Gastrocnemius medialis (tissue), 4 donors: ENCODE data around the gene IMPG2.

Experiments used
- CTCF ChIP-seq, 5 experiments: fragments of 450-650 bp in 3 of 5; fragments of 200-600 bp in 2 of 5; sonication (generic) in 2 of 5; IDR thresholded peaks in 4 of 5; conservative IDR thresholded peaks in 1 of 5; 1 replicate in 4 of 5; 2 replicates in 1 of 5; pipeline ENCODE4 v1.5.1; 2016 to 2019; ENCODE audit warnings: antibody characterized with exemption in 5 of 5, mild to moderate bottlenecking in 3 of 5, moderate library complexity in 3 of 5
- POLR2A ChIP-seq, 2 donors: fragments of 450-650 bp; IDR thresholded peaks; one replicate each; pipeline ENCODE4 v1.6.1; 2017; ENCODE audit warnings: antibody characterized with exemption in 2 of 2, mild to moderate bottlenecking in 2 of 2, moderate library complexity in 2 of 2

- TF ChIP-seq CTCF (IDR thresholded peaks at IDR 0.05 in 4 of 5, conservative IDR thresholded peaks at IDR 0.05 in 1 of 5) (no peak), POLR2A (IDR thresholded peaks at IDR 0.05) (no peak)
Observed at GRCh38 chr3:101312545-101312944, 7.8 kb downstream of the IMPG2 start.
